ENCODE data around the gene XYLT1. TPM values are rescaled to one million over a fixed set of nuclear protein-coding genes. Genes with fewer than 3 reads are reported as not detected.
A peak's percentile ranks its signal among the peaks of the same experiment; 100 is the strongest.
"Not testable (repeated sequence)": the region's sequence is repeated elsewhere in the genome, so short reads cannot be mapped to it uniquely, and the experiment has no call there.

The XYLT1 gene, protein sequence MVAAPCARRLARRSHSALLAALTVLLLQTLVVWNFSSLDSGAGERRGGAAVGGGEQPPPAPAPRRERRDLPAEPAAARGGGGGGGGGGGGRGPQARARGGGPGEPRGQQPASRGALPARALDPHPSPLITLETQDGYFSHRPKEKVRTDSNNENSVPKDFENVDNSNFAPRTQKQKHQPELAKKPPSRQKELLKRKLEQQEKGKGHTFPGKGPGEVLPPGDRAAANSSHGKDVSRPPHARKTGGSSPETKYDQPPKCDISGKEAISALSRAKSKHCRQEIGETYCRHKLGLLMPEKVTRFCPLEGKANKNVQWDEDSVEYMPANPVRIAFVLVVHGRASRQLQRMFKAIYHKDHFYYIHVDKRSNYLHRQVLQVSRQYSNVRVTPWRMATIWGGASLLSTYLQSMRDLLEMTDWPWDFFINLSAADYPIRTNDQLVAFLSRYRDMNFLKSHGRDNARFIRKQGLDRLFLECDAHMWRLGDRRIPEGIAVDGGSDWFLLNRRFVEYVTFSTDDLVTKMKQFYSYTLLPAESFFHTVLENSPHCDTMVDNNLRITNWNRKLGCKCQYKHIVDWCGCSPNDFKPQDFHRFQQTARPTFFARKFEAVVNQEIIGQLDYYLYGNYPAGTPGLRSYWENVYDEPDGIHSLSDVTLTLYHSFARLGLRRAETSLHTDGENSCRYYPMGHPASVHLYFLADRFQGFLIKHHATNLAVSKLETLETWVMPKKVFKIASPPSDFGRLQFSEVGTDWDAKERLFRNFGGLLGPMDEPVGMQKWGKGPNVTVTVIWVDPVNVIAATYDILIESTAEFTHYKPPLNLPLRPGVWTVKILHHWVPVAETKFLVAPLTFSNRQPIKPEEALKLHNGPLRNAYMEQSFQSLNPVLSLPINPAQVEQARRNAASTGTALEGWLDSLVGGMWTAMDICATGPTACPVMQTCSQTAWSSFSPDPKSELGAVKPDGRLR
- total RNA-seq: 14.5 TPM

- peak; percentile 77 for DNase-seq
Measured at GRCh38 chr16:17470908-17471718, at the start of gene XYLT1. TSS of gene XYLT1 (minus strand) at chr16:17470960. CDS start at chr16:17470796, 164 bp downstream.

DNA sequence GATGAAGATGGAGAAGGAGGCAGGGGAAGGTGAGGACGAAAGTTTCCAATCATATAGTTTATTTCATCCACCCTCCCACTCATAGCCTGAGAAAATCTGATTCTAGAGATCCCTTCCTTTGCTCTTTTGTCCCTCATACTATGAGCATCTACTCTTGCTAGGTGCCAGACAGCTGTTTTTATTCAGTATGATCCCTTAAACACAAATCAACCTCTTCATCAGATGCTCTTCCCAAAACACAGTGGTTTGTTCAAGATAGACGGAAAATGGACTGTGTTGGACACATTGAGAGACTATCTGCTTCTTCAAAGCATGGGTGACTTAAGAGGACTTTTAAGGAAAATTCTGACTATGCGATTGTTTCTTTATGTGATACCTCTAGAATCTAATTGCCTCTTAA lies 49.4 kb upstream of the XYLT1 start:
- no peak for DNase-seq

GRCh38 chr16:17519101-17519955 lies 48.6 kb upstream of the XYLT1 start:
- DNase-seq: peak; percentile 29

DNA sequence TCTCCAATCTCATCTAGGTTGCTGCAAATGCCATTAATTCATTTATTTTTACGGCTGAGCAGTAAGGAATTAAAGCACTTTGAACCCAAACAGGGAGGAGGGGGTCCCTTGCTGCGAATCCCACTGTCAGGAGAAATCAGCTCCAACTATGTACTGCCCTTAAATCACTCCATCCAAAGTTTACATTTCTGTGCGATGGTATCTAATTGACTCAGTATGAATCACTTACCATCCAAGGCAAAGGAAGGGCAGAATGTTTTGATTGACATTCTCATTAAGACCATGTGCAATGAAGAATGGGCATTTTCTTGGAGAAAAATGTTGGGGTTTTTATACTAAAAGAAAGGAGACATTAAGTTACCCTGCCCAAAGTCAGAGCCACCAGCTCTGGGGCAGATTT lies 47.7 kb upstream of the XYLT1 start:
- DNase-seq: no peak

DNA sequence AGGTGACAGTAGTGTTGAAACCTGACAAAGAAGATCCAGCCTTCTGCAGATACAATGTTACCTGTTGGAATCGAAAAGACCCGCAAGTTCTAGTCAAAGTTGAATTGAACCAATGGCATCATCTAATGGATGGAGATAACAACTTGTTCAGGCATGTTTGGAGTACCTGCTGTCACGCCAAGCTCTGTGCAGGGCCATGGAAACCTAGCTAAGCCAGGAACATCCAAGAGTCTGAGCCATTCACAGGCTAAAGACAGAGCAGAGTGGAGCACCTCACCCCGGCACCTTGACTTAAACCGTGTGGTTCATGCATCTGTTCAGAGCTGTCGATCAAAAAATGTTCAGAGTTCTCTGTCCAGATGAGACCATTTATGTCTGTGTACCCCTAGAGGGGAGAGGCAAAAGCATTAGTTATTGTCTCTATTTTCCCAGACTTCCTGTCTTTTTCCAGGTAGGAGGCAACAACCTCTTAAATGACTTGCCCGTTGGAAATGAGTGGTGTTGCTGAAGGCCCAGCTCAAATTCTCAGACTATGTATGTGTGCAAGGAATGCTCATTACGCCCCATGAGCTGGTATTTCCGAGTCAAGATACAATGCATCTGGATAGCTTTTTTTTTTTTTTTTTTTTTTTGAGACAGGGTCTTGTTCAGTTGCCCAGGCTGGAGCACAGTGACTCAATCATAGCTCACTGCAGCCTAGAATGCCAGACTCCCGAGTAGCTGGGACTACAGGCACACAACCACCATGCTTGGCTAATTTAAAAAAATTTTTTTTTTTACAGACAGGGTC lies 44.9 kb upstream of the XYLT1 start:
- no peak for DNase-seq

- DNase-seq: peak; percentile 44
Measured at GRCh38 chr16:17512636-17513220, 42.0 kb upstream of the XYLT1 start.

- peak; percentile 72 for DNase-seq
Measured at GRCh38 chr16:17511340-17511739, 40.6 kb upstream of the XYLT1 start.

DNA sequence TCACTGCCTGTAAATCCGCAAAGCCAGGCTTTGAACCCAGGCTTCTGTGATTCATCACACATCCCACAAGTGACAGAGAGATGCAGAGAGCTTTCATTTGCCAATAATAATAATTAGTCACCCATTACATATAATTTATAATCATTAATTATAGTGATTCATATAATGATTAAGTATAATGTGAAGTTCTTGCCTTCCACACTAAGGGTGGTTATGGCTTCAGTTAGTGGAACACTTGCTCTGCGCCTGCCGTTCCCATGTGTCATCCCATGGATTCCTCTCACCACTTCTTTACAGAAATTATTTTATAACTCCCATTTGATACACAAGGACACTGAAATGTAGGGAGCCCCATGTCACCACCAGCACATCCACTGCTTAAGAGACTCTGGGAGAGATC lies 39.8 kb upstream of the XYLT1 start:
- no peak for DNase-seq

DNA sequence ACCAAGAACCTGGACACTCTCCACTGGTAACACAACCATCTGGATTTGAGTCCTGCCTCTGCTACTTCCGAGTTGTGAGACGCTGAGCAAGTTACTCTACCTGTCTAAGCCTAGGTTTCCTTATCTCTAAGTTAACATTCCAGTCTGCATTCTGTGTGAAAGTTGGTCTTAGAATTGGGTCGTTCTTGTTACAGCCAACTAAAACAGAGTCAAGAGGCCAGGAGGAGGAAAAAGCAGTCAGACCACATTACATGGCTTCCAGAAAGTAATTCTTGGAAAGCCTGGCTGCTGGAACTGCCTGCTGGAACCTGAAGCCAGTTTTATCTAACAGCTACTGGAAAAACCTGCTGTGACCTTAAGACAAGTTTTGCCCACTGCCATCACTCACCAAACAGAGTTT lies 38.4 kb upstream of the XYLT1 start:
- DNase-seq: no peak

- no peak for DNase-seq
Measured at GRCh38 chr16:17508303-17508702, 37.5 kb upstream of the XYLT1 start.

- DNase-seq: not testable (repeated sequence)
Measured at GRCh38 chr16:17507516-17507915, 36.8 kb upstream of the XYLT1 start.

DNA sequence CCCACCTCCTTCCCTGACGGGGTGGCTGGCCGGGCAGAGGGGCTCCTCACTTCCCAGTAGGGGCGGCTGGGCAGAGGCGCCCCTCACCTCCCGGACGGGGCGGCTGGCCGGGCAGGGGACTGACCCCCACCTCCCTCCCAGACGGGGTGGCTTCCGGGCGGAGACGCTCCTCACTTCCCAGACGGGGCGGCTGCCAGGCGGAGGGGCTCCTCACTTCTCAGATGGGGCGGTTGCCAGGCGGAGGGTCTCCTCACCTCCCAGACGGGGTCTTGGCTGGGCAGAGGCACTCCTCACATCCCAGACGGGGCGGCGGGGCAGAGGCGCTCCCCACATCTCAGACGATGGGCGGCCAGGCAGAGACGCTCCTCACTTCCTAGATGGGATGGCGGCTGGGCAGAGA lies 35.1 kb upstream of the XYLT1 start:
- not testable (repeated sequence) for DNase-seq

GRCh38 chr16:17504050-17504449 lies 33.3 kb upstream of the XYLT1 start:
- no peak for DNase-seq

DNA sequence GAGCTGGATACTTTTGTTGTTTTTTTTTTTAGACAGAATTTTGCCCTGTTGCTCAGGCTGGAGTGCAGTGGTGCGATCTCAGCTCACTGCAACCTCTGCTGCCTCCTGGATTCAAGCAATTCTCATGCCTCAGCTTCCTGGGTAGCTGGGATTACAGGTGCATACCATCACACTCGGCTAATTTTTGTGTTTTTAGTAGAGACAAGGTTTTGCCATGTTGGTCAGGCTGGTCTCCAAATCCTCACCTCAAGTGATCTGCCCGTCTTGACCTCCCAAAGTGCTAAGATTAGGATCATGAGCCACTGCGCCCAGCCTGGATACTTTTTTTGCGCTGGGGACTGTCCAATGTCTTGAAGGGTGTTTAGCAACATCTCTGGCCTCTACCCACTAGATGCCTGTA lies 32.6 kb upstream of the XYLT1 start:
- no peak for DNase-seq

DNA sequence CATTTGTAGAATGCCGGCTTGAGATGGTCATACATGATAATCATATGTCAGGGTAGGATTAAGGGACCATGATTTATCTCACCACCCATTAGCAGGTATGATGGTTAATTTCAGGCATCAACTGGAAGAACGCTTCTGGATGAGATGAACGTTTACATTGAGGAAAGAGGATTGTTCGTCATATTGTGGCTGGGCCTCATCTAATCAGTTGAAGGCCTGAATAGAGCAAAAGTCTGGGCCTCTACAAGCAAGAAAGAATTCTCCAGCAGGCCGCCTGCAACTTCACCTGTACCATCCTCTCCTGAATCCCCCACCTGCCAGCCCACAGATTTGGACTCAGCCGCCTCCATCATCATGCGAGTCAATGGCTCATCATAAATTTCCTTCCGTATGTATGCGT lies 30.6 kb upstream of the XYLT1 start:
- no peak for DNase-seq

DNA sequence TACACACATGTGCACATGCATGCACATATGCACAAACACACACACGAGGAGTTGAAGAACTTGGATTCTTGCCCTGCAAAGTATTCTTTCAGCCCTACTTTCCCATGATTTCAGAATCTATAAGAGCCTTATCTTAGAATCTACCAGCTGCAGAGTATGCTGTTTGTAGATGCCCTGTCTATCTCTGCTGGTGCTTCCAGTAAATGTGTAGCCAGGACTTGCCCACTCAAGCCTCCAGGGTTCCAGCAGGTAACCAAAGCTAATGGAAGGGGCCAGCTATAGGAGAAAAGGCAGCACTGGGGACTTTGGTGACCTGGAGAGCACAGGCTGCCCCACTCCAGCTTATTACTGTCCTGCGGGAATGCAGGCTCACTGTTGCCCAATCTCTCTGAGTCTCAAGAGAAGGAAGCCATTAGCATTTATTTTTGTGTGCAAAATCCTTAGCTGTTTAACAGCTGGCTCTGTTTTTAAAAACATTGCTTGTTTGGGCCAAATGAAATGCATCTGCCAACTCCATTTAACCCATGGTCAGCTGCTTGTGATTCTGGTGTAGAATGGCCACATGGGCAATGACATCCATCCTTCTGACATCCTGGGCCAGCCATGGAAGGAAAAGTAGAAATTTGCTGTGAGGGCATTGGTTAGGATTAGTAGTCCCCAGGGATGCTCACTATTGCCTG lies 28.6 kb upstream of the XYLT1 start:
- DNase-seq: no peak

DNA sequence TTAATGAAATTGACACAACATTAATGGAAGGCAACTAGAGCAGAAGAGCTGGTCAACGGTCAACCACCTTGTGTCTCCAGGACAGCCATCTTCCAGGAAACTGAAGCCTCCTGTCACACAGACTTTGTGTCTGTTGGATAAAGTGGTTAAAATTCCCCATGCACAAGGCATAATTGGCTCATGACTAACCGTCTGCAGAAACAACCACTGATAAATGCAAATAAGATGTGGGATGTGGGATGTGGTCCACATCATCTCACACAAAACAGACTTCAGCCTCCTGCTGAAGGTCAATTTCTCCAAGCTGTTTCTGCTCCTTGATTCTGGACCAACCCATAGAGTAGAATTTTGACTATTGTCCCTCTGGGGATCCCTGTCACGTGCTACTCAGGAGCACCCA lies 26.9 kb upstream of the XYLT1 start:
- no peak for DNase-seq

- no peak for DNase-seq
Measured at GRCh38 chr16:17496891-17497290, 26.1 kb upstream of the XYLT1 start.

GRCh38 chr16:17493012-17493411 lies 22.3 kb upstream of the XYLT1 start:
- DNase-seq: no peak

All from tongue (tissue), 2 donors.